ENCODE measurements around the gene KCNG2. TPM values are rescaled to one million over a fixed set of nuclear protein-coding genes. Genes with fewer than 3 reads are reported as not detected.

Gene KCNG2
- total RNA-seq, 1 donor from 2014 or later, result not detected

GRCh38 chr18:79760881-79761280, 36.9 kb upstream of the KCNG2 start:
- peaks cover 2% of the 10 kb centered on the region for H3K36me3 Mint-ChIP-seq
- Histone ChIP-seq H3K4me1 (no peaks in the 10 kb centered on the region), H3K9me3 (ENCODE audit: low read depth) (no peaks in the 10 kb centered on the region), H3K36me3 (no peaks in the 10 kb centered on the region), H3K9ac (no peak overlapping the region), H4K20me1 (ENCODE audit: low read depth) (no peaks in the 10 kb centered on the region), H3K27me3 (no peaks in the 10 kb centered on the region), H3F3A (ENCODE audit: low read depth) (no peaks in the 10 kb centered on the region), H3K4me2 (no peak overlapping the region), H3K79me2 (ENCODE audit: low read depth) (no peaks in the 10 kb centered on the region), H3K27ac (no peak overlapping the region), H3K4me3 (no peak overlapping the region), H2AFZ (replicated peaks) (no peak overlapping the region)
- no peak overlapping the region for H3K27ac Mint-ChIP-seq
- H3K27me3 Mint-ChIP-seq (ENCODE audit: insufficient read depth, low read depth), result peaks cover under 1% of the 10 kb centered on the region
- no peak for TF ChIP-seq EZH2phosphoT487 (IDR thresholded peaks at IDR 0.05)
- TF ChIP-seq EZH2 (IDR thresholded peaks at IDR 0.05), result no peak
- TF ChIP-seq CTCF (IDR thresholded peaks at IDR 0.05), result no peak
- no peak for DNase-seq (ENCODE audit: low spot score)
- peaks cover 17% of the 10 kb centered on the region for H3K9me3 Mint-ChIP-seq
- H3K4me3 Mint-ChIP-seq, result no peak overlapping the region
- no peaks in the 10 kb centered on the region for H3K4me1 Mint-ChIP-seq

GRCh38 chr18:79763407-79763806, 34.3 kb upstream of the KCNG2 start:
- Mint-ChIP-seq H3K27me3 (ENCODE audit: insufficient read depth, low read depth) (peaks cover 4% of the 10 kb centered on the region), H3K4me3 (no peak overlapping the region), H3K4me1 (no peaks in the 10 kb centered on the region), H3K27ac (no peak overlapping the region), H3K36me3 (peaks cover 2% of the 10 kb centered on the region), H3K9me3 (peaks cover 27% of the 10 kb centered on the region)
- Histone ChIP-seq H3K4me3 (no peak overlapping the region), H3K9ac (no peak overlapping the region), H3K27me3 (no peaks in the 10 kb centered on the region), H3K4me1 (no peaks in the 10 kb centered on the region), H3F3A (ENCODE audit: low read depth) (no peaks in the 10 kb centered on the region), H3K27ac (no peak overlapping the region), H3K36me3 (no peaks in the 10 kb centered on the region), H3K79me2 (ENCODE audit: low read depth) (no peaks in the 10 kb centered on the region), H4K20me1 (ENCODE audit: low read depth) (no peaks in the 10 kb centered on the region), H3K9me3 (ENCODE audit: low read depth) (peaks cover 5% of the 10 kb centered on the region), H3K4me2 (no peak overlapping the region), H2AFZ (replicated peaks) (no peak overlapping the region)
- DNase-seq (ENCODE audit: low spot score), result no peak
- no peak for TF ChIP-seq EZH2phosphoT487 (IDR thresholded peaks at IDR 0.05)
- TF ChIP-seq CTCF (IDR thresholded peaks at IDR 0.05), result no peak
- TF ChIP-seq EZH2 (IDR thresholded peaks at IDR 0.05), result no peak

GRCh38 chr18:79764131-79764530, 33.6 kb upstream of the KCNG2 start:
- no peak overlapping the region for H3K9ac ChIP-seq
- peaks cover 2% of the 10 kb centered on the region for H3K36me3 Mint-ChIP-seq
- H3K4me1 Mint-ChIP-seq, result no peaks in the 10 kb centered on the region
- no peak overlapping the region for H3K4me3 ChIP-seq
- no peak overlapping the region for H2AFZ ChIP-seq (replicated peaks)
- no peak for TF ChIP-seq EZH2phosphoT487 (IDR thresholded peaks at IDR 0.05)
- H3K9me3 ChIP-seq (ENCODE audit: low read depth), result peaks cover 10% of the 10 kb centered on the region
- H3K27ac ChIP-seq, result no peak overlapping the region
- no peaks in the 10 kb centered on the region for H3K36me3 ChIP-seq
- no peak overlapping the region for H3K4me3 Mint-ChIP-seq
- H3K79me2 ChIP-seq (ENCODE audit: low read depth), result no peaks in the 10 kb centered on the region
- DNase-seq (ENCODE audit: low spot score), result no peak
- peaks cover 27% of the 10 kb centered on the region for H3K9me3 Mint-ChIP-seq
- no peaks in the 10 kb centered on the region for H4K20me1 ChIP-seq (ENCODE audit: low read depth)
- H3K27me3 Mint-ChIP-seq (ENCODE audit: insufficient read depth, low read depth), result peaks cover 4% of the 10 kb centered on the region
- no peaks in the 10 kb centered on the region for H3K27me3 ChIP-seq
- no peak overlapping the region for H3K27ac Mint-ChIP-seq
- H3K4me2 ChIP-seq, result no peak overlapping the region
- no peaks in the 10 kb centered on the region for H3F3A ChIP-seq (ENCODE audit: low read depth)
- no peaks in the 10 kb centered on the region for H3K4me1 ChIP-seq

GRCh38 chr18:79765491-79766245, 32.1 kb upstream of the KCNG2 start:
- H3K36me3 ChIP-seq, result no peaks in the 10 kb centered on the region
- H3K4me1 ChIP-seq, result no peaks in the 10 kb centered on the region
- H3K9ac ChIP-seq, result no peak overlapping the region
- H3K9me3 Mint-ChIP-seq, result peaks cover 24% of the 10 kb centered on the region
- no peak overlapping the region for H2AFZ ChIP-seq (replicated peaks)
- DNase-seq (ENCODE audit: low spot score), result no peak
- H3K9me3 ChIP-seq (ENCODE audit: low read depth), result peaks cover 10% of the 10 kb centered on the region
- H3K27ac Mint-ChIP-seq, result no peak overlapping the region
- no peak overlapping the region for H3K4me2 ChIP-seq
- H4K20me1 ChIP-seq (ENCODE audit: low read depth), result no peaks in the 10 kb centered on the region
- H3K4me1 Mint-ChIP-seq, result no peaks in the 10 kb centered on the region
- no peak overlapping the region for H3K27ac ChIP-seq
- no peak overlapping the region for H3K4me3 Mint-ChIP-seq
- TF ChIP-seq CTCF (IDR thresholded peaks at IDR 0.05), result no peak
- no peak for TF ChIP-seq EZH2 (IDR thresholded peaks at IDR 0.05)
- no peak for TF ChIP-seq EZH2phosphoT487 (IDR thresholded peaks at IDR 0.05)
- H3F3A ChIP-seq (ENCODE audit: low read depth), result no peaks in the 10 kb centered on the region
- H3K27me3 ChIP-seq, result no peaks in the 10 kb centered on the region
- H3K27me3 Mint-ChIP-seq (ENCODE audit: insufficient read depth, low read depth), result peaks cover 4% of the 10 kb centered on the region
- H3K4me3 ChIP-seq, result no peak overlapping the region
- H3K36me3 Mint-ChIP-seq, result peaks cover 2% of the 10 kb centered on the region
- no peaks in the 10 kb centered on the region for H3K79me2 ChIP-seq (ENCODE audit: low read depth)

Measured in neural progenitor cell (in vitro differentiated cells).